ENCODE measurements around the gene INO80B. TPM values are rescaled to one million over a fixed set of nuclear protein-coding genes. Genes with fewer than 3 reads are reported as not detected.
A peak's percentile ranks its signal among the peaks of the same experiment; 100 is the strongest.

INO80B gene
- polyA plus RNA-seq, 1 of the 3 experiments (the other 2 are of a cell fraction), result 41.7 TPM

- WGBS (ENCODE audit: low lambda C conversion rate), result 2% methylated on average over 20 of the region's 38 CpGs
- POLR2A ChIA-PET, result interaction anchor here (1.0 to 5.9 kb wide), 15 partner anchors 8 to 96 kb away, joined by 3 to 60 read pairs (median 5); partner anchors contain the start of genes AUP1, C2orf81, CCDC142 and HTRA2
- peak within 1 kb of the TSS; percentile 87 for H3K9ac ChIP-seq
- DNase-seq, result peak; percentile 94
- no peaks in the 10 kb centered on the region for H3K9me3 ChIP-seq
- H3K27me3 ChIP-seq (ENCODE audit: insufficient read depth), result no peaks in the 10 kb centered on the region
- no peaks in the 10 kb centered on the region for H4K20me1 ChIP-seq (ENCODE audit: insufficient read depth)
- H3K4me2 ChIP-seq, result peak within 1 kb of the TSS; percentile 95
- H3K4me3 ChIP-seq (ENCODE audit: low read depth in 2 of 2, low read length in 1 of 2), result peak within 1 kb of the TSS; percentile 73 to 98
- peak within 1 kb of the TSS; percentile 69 to 99; a peak in 3 of 4 replicates for H3K27ac ChIP-seq (ENCODE audit: low read depth in 2 of 2, low read length in 1 of 2)
- TF ChIP-seq ZBTB33 (IDR thresholded peaks at IDR 0.05; ENCODE audit: borderline replicate concordance, low read depth) (peak; percentile 20; the same call in 1 of the 2 replicates), TAF1 (IDR thresholded peaks at IDR 0.05; ENCODE audit: borderline replicate concordance, low read depth, low read length) (peak; percentile 55), FOXJ3 (CRISPR knock-in tag; IDR thresholded peaks at IDR 0.05) (no peak), POLR2AphosphoS5 (IDR thresholded peaks at IDR 0.05; ENCODE audit: low read depth, low read length) (peak; percentile 21), GABPA (IDR thresholded peaks at IDR 0.05; ENCODE audit: low read depth) (peak; percentile 35; the same call in 1 of the 2 replicates), EP300 (IDR thresholded peaks at IDR 0.05; ENCODE audit: borderline replicate concordance in 1 of 2, low read depth in 1 of 2, low read length in 1 of 2) (no peak), RFX5 (IDR thresholded peaks at IDR 0.05; ENCODE audit: low read length) (peak; percentile 91), GATA2 (CRISPR knock-in tag; IDR thresholded peaks at IDR 0.05) (no peak), CTCF (IDR thresholded peaks at IDR 0.05) (no peak), SIN3A (IDR thresholded peaks at IDR 0.05; ENCODE audit: borderline replicate concordance, low read depth, low read length) (0 out of 2 replicates have a peak, but pooled peaks have one; percentile 15), MAX (IDR thresholded peaks at IDR 0.05; ENCODE audit: low read depth) (peak; percentile 39; the same call in 1 of the 2 replicates), MEF2A (IDR thresholded peaks at IDR 0.05; ENCODE audit: borderline replicate concordance, low read depth) (no peak), JUND (IDR thresholded peaks at IDR 0.05) (no peak), RXRA (IDR thresholded peaks at IDR 0.05; ENCODE audit: borderline replicate concordance, low read depth) (no peak), CHD2 (IDR thresholded peaks at IDR 0.05; ENCODE audit: low read length, partially characterized antibody) (peak; percentile 86), TEAD4 (IDR thresholded peaks at IDR 0.05; ENCODE audit: borderline replicate concordance, insufficient read depth) (no peak), YY1 (IDR thresholded peaks at IDR 0.05; ENCODE audit: low read depth) (peak; percentile 85), NRF1 (IDR thresholded peaks at IDR 0.05; ENCODE audit: low read depth, low read length) (no peak), NFIC (IDR thresholded peaks at IDR 0.05; ENCODE audit: borderline replicate concordance) (no peak), IRF3 (IDR thresholded peaks at IDR 0.05; ENCODE audit: low read depth, low read length) (peak; percentile 86), RCOR1 (IDR thresholded peaks at IDR 0.05; ENCODE audit: low read length) (no peak), FOSL2 (IDR thresholded peaks at IDR 0.05; ENCODE audit: borderline replicate concordance, low read depth) (no peak), TCF12 (IDR thresholded peaks at IDR 0.05) (no peak), SMC3 (IDR thresholded peaks at IDR 0.05; ENCODE audit: low read depth, low read length) (no peak), EZH2phosphoT487 (IDR thresholded peaks at IDR 0.05; ENCODE audit: borderline replicate concordance, low read depth) (no peak), MXI1 (IDR thresholded peaks at IDR 0.05; ENCODE audit: low read depth, low read length) (no peak), PBX3 (IDR thresholded peaks at IDR 0.05) (peak; percentile 99), ELF1 (IDR thresholded peaks at IDR 0.05) (peak; percentile 6; the same call in 1 of the 2 replicates)
- H2AFZ ChIP-seq (ENCODE audit: low read depth), result peak within 1 kb of the TSS; percentile 60
- H3K36me3 ChIP-seq (replicated peaks in 1 of 2; ENCODE audit: control insufficient read depth in 1 of 2, insufficient read depth in 2 of 2, low read length in 1 of 2), result peaks cover 0 to 33% of the 10 kb centered on the region in 2 experiments
- H3K4me1 ChIP-seq (ENCODE audit: control insufficient read depth in 1 of 2, insufficient read depth in 2 of 2, low read depth in 1 of 2, low read length in 1 of 2), result peaks cover 14 to 35% of the 10 kb centered on the region in 2 experiments; a peak in 3 of 4 replicates
- peaks cover 33% of the 10 kb centered on the region for H3K79me2 ChIP-seq (ENCODE audit: insufficient read depth)
- CTCF ChIA-PET, result interaction anchor here (0.8 to 2.3 kb wide), 9 partner anchors 8 to 125 kb away, joined by 3 to 8 read pairs (median 4); partner anchors contain the start of genes CCDC142, PCGF1 and TTC31
- peaks cover 10% of the 10 kb centered on the region for H3F3A ChIP-seq (replicated peaks; ENCODE audit: insufficient read depth)
- no peaks in the 10 kb centered on the region for H3K9me2 ChIP-seq
Observed at GRCh38 chr2:74458132-74458937, 3.4 kb downstream of the INO80B start, which contains the start of gene WBP1. Gene WBP1, plus strand, starts transcription at chr2:74458438. Its CDS starts 165 bp downstream, at chr2:74458603.
